ENCODE measurements around the gene DMD.
"Not testable (repeated sequence)": the region's sequence is repeated elsewhere in the genome, so short reads cannot be mapped to it uniquely, and the experiment has no call there.

Gene DMD

DNA sequence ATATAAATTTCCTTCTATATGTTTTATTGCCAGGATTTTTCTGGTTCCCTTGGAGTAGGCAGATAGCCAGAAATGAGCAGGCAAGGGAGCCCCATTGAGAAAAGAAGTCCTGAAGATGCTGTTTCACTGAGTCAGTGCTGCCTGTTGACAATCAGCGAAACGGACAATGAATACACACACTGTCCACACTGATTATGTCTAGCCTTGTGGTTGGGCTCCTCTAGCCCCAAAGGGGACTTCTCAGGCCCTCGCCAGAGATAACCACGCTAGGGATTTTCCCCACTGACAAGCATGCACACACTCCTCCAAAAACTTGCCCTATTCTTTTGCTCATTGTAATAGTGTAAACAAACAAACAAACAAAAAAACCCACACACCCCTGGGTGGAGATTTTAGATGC, 369.3 kb downstream of the DMD start:
- DNase-seq, result no peak

DNA sequence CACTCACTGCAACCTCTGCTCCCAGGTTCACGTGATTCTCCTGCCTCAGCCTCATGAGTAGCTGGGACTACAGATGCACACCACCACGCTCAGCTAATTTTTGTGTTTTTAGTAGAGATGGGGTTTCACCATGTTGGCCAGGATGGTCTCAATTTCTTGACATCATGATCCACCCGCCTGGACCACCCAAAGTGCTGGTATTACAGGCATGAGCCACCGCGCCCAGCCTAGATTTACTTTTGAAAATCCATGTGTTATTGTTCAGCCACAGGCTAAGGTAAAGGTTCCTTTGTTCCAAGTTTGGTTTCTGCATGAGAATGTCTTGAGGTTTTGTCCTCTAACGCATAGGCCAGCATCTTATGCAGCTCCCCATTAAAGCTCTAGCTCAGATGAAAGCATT, 371.6 kb downstream of the DMD start:
- DNase-seq, result no peak

DNA sequence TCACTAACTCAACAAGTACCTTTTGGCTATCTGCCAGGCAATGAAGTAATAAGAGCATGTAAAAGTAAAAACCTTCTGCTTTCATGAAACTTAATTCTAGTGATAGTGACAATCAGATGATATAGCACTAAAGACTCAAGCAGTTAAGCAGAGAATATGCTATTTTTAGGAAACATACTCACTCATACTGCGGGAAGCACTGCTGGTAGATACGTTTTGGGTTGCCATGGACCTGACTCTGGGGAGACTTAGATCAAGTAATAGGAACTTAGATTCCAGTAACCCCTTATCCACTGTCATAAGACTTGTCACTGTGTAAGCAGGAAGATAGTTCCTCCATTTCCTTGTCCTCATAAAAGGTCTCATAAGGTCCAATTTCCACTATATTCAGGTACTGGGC, 386.3 kb downstream of the DMD start:
- DNase-seq, result no peak

DNA sequence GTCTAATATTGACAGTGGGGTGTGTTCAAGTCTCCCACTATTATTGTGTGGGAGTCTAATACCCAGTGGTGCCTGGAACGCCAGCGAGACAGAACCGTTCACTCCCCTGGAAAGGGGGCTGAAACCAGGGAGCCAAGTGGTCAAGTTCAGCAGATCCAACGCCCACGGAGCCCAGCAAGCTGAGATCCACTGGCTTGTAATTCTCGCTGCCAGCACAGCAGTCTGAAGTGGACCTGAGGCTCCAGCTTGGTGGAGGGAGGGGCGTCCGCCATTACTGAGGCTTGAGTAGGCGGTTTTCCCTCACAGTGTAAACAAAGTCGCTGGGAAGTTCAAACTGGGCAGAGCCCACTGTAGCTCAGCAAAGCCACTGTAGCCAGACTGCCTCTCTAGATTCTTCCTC, 407.3 kb downstream of the DMD start:
- DNase-seq, result no peak

DNA sequence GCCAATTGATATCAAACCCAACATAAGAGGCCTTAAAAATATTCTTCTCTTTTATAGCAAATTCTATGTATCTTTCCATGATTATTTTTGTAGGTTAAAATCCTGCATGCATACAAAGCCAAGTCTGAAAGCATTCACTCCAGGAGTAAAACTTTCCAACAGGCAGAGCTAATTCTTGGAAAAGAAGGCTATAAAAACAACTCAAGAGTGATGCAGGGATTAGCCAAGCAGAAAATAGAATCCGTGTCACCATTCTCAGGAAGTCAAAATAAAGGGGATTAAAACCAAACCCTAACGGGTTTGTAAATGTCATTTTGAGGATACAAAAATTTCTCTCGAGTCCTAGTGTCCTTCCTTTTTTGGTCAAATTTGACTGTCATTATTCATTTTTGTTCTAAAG, 412.4 kb downstream of the DMD start:
- DNase-seq, result no peak

DNA sequence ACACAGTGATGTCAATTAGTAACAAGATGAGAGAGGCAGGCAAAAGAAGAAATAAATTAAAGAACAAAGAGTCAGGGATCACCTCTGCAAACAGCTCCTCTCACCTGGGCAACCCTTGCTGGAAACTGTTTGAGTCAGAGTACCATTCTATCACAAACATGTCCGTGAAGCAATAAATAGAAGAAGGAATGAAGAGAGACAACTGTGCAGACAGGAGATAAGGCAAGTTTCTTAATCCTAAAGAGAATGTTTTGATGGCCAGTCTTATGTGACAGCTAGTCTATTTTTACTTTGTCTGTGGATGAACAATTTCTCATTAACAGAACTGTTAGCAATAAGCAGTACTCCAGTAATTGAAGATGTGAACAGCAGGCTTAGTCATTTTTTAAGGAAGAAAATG, 422.4 kb downstream of the DMD start:
- no peak for DNase-seq

DNA sequence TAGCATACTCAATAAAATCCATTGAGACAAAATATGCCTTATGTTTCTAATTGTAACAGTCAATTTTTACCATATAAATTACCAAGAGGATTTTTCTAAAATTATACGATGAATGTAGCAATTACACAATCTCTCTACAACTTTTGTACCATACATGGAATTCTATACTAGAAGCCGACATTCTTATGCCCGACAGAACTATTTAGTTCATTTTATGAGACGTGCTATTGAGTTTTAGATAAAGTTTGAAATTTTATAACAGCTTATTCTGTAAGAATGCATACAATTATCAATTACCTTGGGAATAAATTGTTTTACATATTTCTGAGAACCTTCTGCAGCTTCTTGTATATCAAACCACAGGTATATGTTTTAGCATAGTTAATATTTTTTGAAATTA, 431.2 kb downstream of the DMD start:
- DNase-seq, result no peak

DNA sequence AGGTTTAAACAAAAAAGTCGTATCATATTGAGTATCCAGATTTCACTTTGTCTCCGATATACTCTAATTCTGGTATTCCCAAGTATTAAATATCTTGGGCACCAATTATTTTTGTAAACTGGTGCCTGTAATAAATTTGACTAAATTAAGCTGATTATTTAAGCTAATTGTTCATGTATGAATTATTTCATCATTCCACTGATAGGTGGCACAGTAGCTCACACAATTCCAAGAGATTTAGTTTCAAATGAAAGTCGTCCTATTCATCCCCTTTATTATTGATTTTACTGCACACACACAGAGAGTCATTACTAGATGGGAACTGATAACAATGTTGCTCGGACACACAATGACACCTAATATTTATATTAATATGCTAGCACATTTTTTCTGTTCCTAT, 432.4 kb downstream of the DMD start:
- no peak for DNase-seq

DNA sequence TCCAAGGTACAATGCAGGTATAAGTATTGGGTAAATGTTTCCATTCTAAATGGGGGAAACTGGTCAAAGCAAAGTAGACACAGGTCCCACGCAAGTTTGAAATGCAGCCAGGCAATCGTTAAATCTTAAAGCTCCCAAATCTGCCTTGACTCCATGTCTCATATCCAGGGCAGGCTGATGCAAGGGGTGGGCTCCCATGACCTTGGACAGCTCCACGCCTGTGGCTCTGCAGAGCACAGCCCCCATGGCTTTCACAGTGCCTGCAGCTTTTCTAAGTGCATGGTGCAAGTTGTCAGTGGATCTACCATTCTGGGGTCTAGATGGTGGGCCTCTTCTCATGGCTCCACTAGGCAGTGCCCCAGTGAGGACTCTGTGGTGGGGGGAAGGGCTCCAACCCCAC, 436.4 kb downstream of the DMD start:
- DNase-seq, result no peak

DNA sequence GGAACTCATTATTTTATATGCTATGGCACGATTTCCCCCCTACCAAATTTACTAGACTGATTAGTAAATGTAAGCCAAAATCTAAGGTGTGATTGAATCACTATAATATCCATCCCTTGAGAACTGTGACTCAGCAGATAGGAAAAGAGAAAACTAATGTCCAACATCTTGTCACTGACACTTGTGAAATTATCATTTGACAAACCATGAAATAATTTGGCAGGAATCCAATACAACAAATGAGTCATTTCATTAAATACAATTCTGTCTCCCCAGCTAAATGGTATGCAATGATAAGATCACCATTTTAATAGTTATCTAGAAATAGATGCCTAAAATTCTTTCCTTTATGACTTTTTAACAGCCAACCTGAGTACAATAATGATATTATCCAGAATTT, 462.3 kb downstream of the DMD start:
- DNase-seq, result no peak

DNA sequence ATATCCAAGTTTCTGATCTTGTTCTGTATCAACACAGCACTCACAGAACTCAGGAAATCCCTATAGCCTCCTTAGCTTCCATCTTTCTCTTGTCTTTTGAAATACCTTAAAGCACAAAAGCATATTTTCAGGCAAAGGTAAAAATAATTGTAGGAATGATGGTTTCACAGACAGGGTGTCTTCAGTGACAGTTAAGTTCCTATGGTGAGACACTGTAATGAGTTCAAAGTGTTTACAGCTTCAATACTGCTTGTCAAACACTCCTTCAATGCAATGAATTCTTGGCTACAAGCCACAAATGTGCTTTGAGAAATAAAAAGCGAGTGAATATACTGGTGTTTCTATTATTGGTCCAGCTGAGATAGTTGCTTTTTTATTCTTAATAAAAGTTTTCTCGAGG, 466.0 kb downstream of the DMD start:
- no peak for DNase-seq

DNA sequence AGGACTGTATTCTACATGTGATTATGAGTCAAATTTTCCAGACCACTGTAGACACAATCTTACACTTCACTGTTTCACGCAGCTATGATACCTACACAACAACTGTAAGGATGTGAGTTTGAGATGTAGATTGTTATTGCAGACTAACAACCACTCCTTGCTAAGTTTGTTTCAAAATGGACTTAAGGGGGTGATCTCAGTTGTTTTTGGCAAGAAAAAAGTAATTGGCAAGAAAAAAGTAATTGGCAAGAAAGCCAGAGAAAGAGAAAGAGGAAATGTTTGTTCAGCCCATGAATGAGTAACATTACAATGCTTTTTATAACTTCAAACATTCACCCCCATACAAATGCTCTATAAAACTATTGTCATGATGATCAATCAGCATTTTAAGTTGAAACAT, 466.4 kb downstream of the DMD start:
- no peak for DNase-seq

DNA sequence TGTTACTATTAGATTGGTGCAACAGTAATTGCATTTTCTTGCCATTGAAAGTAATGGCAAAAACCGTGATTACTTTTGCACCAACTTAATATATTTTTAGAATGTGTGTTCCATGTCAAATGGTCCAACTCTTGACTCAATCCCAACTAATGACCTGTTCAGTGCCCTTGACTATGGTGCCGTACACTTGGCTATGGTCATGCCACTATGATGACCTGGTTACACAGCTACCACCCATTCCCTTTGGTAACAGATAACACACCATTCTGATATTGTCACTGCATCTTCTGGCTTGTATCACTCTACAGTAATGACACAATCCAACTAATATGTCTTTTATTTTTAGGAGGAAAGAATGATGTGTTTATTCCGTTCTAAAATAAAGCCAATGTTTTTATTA, 469.4 kb downstream of the DMD start:
- DNase-seq, result no peak

DNA sequence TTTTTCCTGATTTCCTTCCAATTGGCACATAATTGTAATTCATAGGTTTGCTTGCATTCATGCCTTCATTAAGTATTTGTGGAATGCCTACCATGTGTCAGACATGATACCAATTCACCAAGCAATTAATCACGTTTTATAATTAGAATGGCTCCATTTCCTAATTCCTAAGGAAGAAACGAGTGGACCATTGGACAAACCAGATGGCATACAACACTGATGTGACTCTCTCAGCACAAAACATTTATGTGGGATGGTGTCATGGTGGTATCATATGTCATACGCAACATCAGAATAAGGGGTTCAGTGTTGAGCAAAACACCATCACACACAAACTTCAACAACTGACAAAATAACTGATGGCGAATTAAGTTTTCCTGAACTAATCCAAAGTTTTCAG, 502.8 kb downstream of the DMD start:
- DNase-seq, result no peak

DNA sequence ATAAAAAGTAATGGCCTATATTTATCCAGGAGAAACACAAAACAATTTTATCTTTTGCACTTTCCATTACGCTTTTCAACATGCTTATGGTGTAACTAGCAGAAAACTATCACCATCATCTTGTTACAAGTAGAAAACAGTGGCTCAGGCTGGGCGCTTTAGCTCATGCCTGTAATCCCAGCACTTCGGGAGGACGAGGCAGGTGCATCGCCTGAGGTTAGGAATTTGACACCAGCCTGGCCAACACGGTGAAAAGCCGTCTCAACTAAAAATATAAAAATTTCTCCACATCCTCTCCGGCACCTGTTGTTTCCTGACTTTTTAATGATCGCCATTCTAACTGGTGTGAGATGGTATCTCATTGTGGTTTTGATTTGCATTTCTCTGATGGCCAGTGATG, 506.0 kb downstream of the DMD start:
- not testable (repeated sequence) for DNase-seq

DNA sequence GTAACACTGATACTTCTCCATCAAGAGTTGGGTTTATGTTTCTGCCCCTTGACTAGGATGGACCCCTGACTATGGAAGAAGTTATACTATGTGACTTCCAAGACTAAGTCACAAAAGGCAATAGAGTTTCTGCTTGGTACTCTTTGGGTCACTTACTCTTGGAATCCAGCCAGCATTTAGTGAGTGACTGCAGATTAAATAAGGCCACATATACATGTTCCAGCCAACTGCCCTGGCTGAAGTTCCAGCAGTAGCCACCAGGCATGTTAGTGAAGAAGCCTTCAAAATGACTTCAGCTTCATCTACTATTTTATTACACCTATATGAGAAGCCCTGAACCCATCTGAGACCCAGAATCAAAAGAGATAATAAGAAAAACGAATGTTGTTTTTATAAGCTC, 524.0 kb downstream of the DMD start:
- no peak for DNase-seq

DNA sequence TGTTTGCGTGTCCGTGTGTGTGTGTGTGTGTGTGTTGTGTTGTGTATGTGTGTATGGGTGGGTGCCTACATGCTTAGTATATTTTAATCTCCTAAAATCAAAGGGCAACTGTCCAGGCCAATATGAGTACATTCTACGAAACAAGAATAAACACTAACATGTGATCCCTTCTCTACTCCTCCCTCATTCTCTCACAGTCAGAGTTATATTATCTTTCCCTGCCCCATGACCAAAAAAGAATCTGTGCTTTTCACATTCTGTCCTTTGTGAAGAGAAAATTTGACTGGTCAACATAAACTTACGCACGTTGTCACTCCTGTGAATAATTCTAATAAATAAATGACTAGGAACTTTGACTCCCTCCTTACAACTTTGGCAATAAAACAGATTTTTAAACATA, 532.9 kb downstream of the DMD start:
- DNase-seq, result no peak

DNA sequence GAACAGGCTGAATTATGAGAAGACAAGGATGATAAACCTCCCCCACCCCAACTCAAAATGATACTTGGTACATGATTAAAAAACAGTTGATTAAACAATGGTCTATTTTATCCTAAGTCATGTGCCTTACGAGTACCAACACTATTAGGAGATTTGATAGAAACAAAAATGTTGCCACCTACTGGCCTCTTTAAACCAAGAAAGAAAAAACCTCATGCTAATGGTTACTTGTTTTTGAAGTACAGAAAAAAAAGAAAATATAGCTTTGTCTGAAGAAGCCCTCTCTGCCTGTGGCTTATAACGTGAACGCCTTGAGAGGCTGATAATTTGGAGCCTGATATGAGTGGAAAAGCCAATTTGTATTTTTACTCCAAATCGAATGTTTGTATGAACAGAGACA, 538.2 kb downstream of the DMD start:
- no peak for DNase-seq

DNA sequence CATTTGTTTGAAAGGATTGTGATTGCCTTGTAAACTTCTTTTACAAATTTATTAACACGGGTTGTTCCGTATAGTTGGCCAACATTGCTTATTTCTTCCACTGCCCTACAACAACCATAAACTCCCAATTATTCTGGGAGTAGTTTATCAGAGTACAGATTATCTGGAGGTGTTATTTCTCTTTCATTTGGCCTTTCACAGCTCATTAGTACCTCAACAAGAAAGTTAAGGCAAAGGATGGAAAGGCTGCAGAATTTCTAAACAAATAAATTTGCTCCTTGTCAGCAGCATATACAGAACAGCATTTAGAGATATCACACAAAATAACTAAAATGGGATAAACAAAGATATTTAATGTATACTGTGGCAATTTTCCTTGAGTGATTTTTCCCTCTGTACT, 548.8 kb downstream of the DMD start:
- no peak for DNase-seq

DNA sequence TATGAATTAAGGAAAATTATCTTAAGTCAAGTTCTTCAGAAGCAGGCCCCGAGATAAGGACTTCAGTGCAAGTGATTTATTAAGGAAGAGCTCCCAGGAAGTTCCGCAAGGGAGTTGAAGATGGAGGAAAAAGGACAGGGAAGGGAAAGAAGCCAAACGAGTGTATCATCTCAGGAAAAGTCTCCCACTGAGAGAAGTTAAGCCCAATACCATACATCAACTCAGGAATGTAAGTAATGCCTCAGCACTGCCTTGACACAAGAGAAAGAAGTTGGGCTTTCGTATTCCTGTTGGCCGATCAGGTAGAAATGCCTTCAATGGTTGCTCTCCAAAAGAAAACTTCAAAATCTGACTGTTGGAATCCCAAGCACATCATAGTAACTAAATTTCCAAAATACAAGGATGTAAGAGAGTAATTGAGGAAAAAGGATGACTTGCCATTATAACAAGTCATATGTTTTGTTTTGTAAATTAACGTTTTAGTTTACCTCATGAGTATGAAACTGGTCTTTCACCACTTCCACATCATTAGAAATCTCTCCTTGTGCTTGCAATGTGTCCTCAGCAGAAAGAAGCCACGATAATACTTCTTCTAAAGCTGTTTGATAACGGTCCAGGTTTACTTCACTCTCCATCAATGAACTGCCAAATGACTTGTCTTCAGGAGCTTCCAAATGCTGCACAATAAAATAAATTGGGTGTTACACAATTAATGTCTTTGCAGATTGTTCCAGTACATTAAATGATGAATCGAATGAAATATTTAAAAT, 566.7 kb downstream of the DMD start:
- no peak for DNase-seq

DNA sequence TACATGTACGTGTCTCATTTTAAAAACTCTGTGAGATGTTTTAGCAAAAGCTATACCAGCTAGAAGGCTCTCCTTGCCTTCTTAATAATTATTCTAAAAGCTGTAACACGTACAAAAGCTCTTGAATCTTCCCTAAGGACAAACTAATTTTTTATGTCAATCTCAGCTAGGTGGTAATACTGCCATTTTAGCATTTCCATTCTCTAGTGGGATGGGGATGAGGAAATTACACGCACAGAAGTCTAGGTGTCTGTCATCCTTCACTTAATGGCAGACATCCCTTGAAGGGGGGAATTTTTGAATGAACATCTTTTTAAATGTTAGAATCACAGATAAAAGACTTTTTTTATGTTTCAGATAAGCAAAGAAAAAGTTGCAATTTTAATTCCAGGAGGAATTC, 569.1 kb downstream of the DMD start:
- no peak for DNase-seq

DNA sequence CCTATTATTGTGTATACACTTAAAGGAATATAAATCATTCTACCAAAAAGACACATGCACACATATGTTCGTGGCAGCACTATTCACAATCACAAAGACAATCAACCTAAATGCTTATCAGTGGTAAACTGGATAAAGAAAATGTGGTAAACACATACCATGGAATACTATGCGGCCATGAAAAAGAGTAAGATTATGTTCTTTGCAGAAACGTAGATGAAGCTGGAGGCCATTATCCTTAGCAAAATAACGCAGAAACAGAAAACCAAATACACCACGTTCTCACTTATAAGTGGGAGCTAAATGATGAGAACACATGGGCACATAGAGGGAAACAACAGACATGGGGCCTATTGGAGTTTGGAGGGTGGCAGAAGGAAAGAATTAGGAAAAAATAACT, 593.2 kb downstream of the DMD start:
- DNase-seq, result no peak

DNA sequence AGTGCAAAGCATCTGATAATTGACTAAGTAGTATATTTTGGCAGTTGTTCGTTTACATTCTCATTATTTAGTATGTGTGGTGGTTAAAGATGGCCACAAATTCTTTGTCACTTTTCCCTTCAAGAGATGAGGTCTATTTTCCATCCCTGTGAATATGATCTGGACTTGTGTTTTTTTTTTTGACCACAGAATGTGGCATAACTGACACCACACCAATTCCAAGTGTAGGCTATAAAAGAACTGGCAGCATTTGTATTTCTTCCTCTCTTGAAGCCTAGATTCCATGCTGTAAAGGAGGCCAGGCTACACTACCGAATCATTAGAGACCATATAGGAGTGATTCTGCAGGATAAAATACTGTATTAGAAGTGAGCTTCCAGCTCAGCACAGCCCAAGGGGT, 596.6 kb downstream of the DMD start:
- DNase-seq, result no peak

DNA sequence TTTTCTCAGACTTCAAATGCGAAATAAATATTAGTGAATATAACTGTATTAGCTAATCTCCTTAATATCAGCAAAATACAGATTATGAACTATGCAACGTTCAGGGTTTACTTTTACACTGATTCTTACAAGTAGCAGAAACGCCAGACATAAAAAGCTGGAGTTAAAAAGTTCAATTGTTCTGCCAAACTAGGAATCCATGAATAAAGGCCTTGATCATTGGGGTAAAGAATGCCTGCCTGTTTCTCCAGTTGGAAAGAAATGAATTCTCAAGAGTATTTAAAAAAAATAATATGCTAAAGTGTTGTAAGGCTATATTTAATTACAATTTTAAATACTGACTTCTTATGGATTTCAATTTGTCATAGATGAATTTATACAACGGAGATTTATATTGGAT, 612.2 kb downstream of the DMD start:
- DNase-seq, result no peak

DNA sequence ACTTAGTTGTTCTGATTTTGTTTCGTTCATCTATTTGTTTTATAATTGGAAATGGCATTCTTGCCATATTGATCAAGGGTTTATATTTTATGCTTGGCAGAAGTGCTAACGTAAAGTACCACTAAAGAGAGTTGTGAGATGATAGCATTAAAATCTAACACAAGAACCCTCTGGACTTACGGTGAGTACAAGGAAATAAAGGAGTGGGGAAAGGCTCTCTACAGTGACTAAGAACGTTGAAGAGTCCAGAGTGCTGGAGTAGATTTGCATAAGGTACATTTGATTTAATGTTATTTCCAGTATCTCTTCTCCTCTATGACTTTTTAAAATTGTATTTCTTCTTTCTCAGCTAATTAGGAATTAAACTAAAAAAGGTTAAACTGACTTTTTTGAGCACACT, 612.6 kb downstream of the DMD start:
- DNase-seq, result no peak

DNA sequence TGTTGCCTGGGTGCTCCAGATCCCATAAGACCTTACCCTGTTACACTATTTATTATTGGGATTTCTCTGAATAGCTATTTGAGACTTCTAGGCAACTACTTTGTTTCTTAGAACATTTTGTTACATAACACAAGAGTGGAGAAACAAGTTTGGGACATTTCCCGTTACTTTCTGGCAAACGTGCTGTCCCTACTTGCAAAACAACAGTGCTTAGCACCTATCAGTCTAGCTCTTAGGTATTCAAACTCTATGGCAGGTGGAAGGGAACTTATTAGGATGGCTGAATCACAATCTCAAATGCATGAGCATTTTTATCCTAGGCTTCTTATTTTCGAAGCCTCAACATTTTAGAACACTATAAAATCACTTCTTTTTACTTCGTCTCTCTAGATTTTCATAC, 613.6 kb downstream of the DMD start:
- DNase-seq, result no peak
